ENCODE results near the gene SCARB1.

Gene SCARB1

DNA sequence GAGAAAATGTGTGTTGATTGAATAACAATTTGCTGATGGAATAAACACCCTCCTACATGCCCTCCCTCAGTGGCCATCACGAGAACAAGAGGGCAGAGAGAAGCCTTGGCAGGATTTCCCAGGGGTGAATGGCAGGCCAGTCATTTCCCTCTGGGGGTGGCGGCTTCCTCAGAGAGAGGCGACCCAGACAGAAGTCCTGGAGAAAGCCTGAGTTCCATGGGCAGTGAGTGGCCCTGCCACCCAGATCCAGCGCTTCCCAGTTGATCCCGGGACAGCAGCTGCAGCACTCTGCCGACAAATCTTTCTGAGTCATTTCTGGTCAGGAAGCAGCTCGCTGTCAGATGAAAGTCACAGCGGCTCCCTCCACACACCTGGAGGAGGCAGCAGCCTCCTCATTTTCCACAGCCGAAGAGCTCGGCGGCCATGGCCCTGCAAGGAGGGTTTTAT lies 123.0 kb downstream of the SCARB1 start:
- no peak for DNase-seq

DNA sequence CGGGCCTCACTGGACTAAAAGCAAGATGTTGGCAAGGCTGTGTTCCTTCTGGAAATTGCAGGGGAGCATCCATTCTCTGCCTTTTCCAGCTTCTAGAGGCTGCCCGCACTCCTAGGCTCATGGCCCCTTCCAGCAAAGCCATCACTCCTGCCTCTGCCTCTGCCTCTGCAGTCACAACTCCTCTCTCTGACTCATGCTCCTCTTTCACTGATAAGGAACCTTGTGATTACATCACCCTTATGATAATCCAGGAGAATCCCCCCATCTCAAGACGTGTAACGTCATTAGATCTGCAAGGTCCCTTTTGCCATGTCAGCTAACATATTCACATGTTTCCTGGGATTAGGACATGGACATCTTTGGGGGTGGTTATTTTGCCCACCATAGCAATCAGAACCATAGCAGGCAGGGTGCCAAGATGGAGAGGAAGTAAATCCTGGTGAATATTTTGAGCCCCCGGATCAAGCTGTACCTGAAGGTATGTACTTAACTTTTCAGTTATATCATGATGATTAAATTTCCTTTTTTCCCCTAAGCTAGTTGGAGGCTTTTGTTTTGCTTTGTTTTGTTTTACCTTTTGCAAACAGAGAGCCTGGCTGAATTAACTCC lies 123.6 kb downstream of the SCARB1 start:
- no peak for DNase-seq

DNA sequence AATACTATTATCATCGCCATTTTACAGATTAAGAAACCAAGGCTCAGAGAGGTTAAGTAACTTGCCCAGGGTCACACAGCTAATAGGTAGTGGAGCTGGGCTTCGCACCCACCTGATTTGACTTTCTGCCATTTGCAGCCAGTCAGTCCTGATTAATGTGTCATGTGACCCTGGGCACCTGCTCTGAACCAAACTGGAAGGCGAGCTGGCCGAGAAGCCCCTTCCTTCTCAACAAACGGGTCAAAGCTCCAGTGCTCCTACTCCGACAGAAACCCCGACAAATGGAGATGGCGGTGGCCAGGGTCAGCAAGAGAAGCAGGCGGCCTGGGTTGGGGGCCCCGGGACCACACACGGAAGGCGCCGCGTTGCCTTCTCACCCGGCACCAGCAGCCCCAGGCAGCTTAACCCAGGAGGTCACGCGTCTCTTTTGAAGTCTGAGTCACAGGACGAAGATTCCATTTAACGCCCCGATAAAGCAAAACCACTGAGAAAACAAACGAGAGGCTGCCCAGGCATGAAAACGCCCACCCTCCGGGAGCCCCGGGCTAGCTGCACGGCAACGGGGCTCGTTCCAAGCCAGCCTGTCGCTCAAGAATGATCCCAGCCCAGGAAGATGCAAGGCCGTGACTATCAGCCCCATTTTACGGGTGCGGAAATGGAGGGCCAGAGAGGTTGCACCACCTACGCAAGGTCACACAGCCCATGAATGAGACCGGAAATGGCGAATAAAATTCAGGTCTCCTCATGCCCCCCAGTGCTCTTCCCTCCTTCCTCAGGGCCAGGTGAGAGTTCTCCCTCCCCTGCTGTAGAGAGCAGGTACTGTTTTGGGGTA lies 124.8 kb downstream of the SCARB1 start:
- no peak for DNase-seq

DNA sequence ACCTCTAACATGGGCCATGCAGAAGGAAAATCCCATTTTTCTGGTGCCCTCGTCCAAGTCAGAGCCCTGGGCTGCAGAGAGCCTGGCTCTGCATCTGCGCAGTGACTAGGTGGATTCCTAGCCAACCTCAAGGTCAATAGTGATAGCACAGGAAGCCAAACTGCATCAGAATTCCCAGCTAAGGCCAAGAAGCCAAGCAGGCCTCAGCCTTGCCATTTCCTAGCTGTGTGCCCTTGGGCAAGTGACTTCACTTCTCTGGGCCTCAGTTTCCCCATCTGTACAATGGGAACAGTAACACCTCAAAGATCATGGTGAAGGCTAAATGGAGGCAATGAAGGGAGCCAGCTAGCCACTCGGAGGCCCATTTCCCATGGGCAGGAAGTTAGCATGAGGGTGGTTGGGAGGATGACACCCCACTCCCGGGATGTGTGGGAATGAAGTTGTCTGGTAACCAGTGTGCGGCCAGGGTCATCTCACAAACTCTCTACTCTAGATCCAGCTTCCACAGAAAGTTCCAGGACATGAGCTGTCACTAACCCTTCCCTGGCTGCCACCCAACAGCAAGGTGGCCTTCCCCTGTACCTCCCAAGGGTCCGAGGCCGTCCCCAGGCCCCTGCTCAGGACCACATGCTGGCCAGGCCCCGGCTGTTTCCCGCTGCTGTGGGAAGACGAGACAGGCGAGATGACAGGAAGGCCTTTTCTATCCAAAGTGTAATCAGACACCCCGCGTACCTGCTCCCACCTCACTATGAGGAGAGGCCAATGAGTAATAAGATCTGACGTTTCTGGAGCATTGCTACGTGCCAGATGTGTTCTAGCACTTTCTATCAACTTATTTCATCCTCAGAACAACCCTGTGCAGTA lies 125.7 kb downstream of the SCARB1 start:
- DNase-seq = no peak

DNA sequence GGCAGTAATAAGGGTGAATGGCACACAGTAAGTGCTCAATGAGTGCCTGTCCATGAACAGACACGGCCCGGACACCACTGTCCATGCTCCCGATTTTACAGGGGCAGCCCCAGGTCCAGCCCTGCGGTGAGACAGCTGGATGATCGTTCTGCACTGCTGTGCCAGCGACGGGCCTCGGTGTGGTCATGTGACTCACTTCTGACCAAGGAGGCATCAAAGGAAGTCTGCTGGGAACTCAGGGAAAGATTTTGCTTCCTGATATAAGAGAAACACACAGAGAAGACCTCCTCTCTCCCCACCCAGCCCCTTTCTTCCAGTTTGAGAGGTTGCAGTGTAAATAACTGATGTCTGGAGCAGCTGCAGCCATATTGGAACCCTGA lies 126.6 kb downstream of the SCARB1 start:
- DNase-seq = no peak

DNA sequence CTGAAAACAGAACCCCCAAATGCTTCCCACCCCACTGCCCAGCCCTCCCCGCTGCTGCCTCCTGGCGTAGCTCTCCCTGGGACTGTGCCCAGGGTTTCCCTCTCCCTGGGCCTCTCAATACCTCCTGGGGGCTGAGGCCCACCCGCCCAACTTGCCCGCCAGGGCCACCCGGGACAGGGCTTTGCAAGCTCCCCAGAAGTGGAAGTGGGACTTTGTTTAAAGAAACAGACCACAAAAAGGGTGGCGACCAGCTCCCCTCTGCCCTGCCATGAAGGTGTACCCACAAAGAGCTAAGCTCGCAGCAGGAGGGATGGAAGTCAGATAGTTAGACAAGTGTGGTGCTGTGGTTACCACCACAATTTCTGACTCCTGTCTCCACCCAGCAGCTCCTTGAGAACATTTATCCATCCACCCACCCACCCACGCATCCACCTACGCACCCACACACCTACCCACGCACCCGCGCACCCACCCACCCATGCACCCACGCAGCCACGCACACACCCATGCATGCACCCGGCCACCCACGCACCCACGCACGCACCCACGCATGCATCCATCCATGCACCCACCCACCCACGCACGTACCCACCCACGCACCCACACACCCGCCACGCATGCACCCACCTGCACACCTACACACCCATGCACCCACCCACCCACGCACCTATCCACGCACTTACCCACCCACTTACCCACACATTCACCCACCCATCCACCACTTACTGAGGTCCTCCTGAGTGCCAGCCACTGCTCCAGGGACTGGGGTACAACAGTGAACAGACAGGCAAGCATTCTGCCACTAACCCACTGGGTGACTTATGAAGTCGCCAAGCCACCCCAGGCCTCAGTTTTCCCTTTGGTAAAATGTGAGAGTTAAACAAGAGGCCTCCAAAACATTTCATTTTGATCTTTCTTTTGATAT lies 127.3 kb downstream of the SCARB1 start:
- DNase-seq = no peak

DNA sequence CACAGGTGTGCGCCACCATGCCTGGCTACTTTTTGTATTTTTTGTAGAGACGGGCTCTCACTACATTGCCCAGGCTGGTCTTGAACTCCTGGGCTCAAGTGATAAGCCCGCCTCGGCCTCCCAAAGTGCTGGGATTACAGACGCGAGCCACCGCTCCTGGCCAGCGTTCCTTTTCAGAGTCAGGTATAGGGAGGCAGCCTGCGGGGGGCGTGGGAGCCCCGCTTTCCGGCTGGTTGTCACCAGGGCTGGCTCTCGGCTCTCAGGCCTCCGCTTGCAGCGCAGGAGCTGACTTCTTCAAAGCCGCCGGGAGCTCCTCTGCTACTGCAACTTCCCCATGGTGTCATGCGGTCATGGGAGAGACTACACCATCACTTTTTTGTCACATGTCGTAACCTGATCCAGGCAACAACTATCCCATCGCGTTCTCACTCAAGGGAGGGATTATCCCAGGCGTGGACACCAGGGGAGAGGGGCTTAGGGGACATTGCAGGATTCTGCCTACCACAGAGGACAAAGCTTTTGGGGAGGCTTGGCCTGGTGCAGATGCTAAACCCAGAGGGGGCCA lies 129.4 kb downstream of the SCARB1 start:
- no peak for DNase-seq

DNA sequence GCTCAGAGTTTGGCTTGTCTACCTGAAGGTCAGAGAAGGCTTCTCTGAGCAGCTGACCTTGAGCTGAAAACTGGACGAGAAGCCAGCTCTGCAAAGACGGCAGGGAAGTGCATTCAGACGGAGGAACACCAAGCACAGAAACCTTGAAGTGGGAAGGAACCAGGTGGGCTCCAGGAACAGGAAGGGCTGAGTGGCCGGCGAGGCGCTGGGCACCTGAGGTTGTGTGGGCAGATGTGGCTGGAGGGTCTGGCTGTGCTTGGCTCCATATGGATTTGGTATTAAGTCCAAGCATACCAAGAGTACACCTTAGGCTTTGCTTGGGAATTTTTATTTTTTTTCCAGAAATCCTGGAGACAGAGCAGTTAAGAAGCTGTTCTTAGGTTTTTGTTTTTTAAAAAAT lies 130.6 kb downstream of the SCARB1 start:
- DNase-seq = no peak

DNA sequence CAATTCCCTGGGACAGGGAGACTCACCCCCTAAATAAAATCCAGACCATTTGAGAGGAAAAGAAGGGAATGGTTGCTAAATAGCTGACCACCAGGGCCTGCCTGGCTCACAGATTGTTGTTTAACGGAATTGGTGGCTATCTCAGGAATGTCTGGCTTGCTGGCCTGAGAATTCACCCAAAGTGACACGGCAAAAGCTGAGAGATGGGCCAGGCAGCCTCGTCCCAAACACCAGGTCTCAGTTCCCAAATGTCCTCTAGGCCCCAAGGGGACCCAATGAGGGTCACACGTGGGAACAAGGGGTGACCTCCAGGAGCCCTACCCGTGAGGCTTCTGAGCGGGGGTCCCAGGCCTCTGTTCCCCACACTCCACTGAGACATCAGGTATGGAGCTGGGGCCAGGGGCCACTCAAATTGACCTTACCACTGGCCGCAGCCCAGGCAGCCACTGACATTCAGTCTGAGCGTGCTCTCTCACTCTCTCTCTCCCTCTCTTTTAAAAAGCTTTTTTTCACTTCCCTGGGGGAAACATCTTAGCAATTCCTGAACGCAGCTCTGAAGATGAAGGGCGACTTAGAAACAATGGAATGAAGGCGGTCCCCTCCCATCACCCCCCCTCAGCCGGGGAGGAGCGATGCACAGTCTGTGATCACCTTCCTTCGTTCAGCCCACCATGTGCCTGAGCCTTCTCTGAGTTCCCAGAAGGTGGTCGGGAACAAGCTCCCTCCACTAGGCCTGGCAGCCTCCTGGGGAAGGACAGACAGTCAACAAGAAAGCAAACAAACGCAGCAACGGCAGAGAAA lies 131.2 kb downstream of the SCARB1 start:
- no peak for DNase-seq

DNA sequence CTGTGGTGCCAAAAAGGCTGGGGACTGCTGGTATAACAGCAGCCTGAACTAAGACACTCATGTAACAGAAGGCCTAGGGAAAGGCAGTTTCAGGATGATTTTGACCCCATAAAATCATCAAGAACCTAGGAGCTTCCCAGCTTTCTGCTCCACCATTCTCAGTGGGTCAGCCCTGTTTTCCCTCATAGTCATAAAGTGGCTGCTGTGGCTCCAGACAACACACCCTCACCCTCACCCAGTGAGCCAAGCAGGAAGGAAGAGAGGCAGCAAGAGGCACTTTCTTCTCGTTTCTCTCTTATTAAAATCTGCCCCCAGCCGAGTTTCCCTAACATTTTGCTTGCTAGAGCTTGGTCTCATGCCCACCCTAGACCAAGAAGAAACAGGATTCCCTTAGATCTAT lies 131.8 kb downstream of the SCARB1 start:
- no peak for DNase-seq

DNA sequence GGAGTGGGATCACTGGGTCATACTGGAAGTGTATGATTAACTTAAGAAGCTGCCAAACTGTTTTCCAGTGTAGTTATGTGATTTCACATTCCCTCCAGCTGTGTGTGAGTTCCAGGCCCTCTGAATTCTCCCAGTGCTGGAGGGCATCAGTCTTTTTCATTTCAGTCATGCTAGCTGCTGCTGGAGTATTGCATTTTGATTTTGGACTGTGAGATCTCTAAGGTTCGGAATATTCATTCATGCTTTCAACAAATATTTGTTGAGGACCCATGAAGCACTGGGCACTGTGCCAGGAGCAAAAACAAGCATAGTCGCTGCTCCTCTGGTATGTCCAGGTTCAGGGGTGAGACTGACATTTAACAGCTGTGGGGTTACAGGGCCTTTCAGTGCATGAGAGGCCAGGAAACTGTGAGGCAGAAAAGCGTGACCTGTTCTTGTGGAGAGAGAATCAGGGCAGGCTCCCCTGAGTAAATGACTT lies 133.2 kb downstream of the SCARB1 start:
- DNase-seq = no peak

DNA sequence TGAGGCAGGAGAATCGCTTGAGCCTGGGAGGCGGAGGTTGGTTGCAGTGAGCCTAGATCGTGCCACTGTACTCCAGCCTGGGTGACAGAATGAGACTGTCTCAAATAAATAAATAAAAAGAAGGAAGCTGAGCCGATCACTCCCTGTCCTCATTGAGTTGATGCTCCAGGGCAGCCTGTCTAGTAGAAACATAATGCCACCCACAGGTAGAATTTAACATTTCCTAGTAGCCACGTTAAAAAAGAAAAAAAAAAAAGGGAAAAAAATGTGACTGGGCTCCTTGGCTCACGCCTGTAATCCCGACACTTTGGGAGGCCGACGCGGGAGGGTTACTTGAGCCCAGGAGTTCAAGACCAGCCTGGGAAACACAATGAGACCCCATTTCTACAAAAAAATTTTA lies 135.7 kb downstream of the SCARB1 start:
- DNase-seq = no peak

DNA sequence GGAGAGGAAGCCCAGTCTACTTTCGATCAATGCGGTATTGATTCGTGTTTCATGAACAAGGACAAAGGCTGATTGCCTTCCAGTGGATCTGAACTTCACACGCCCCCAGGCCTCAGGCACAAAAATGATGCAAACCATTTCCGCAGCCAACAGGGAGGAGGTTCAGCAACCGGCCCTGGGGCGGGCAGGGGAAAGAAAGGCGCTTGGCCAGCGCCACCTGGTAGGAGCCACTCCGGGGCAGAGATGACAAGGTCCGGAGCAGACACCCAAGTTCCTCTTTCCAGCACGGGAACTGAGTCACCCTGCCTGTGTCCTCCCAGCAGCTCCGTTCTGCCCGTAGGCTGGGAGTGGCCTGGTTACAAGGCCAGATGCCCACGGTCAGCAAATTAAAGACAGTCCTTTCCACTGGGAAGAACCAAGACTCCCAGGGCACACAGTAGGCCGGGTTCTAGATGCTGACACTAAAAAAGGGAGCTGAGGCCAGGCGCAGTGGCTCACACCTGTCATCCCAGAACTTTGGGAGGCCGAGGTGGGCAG lies 136.3 kb downstream of the SCARB1 start:
- no peak for DNase-seq
